ENCODE results near the gene CIDEA.

CIDEA gene

DNA sequence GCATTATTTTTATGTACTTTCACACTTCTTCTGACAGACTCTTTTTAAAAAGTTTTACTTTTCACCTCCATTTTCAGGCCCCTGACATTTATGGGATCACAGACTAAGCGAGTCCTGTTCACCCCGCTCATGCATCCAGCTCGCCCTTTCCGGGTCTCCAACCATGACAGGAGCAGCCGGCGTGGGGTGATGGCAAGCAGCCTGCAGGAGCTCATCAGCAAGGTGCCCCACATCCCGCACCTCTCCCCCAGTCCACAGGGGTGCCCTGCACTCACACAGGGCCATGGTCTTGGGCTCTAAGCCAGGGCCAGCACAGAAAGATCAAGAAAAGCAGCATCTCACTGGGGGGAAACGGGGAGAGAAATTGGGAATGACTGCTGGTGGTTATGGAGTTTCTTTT is 8.6 kb downstream of the CIDEA start:
- no peaks in the 10 kb centered on the region for H4K20me1 ChIP-seq (ENCODE audit: insufficient read depth, low read length)
- H3K27ac ChIP-seq (ENCODE audit: low read length), result no peak overlapping the region
- H2AFZ ChIP-seq (ENCODE audit: low read depth, low read length), result no peak overlapping the region
- no peak overlapping the region for H3K9ac ChIP-seq (ENCODE audit: low read length)
- H3K79me2 ChIP-seq (ENCODE audit: low read length), result no peaks in the 10 kb centered on the region
- H3K27me3 ChIP-seq (ENCODE audit: low read depth, low read length), result peaks cover 20% of the 10 kb centered on the region
- no peak overlapping the region for H3K4me2 ChIP-seq (ENCODE audit: low read length)
- H3K9me3 ChIP-seq (ENCODE audit: insufficient read depth, low read length), result no peaks in the 10 kb centered on the region
- H3K36me3 ChIP-seq (replicated peaks; ENCODE audit: low read depth, low read length), result no peaks in the 10 kb centered on the region
- no peaks in the 10 kb centered on the region for H3K4me1 ChIP-seq (ENCODE audit: low read length)
- H3K4me3 ChIP-seq (ENCODE audit: low read length), result no peak overlapping the region
- TF ChIP-seq, protein P1, sequence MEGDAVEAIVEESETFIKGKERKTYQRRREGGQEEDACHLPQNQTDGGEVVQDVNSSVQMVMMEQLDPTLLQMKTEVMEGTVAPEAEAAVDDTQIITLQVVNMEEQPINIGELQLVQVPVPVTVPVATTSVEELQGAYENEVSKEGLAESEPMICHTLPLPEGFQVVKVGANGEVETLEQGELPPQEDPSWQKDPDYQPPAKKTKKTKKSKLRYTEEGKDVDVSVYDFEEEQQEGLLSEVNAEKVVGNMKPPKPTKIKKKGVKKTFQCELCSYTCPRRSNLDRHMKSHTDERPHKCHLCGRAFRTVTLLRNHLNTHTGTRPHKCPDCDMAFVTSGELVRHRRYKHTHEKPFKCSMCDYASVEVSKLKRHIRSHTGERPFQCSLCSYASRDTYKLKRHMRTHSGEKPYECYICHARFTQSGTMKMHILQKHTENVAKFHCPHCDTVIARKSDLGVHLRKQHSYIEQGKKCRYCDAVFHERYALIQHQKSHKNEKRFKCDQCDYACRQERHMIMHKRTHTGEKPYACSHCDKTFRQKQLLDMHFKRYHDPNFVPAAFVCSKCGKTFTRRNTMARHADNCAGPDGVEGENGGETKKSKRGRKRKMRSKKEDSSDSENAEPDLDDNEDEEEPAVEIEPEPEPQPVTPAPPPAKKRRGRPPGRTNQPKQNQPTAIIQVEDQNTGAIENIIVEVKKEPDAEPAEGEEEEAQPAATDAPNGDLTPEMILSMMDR (IDR thresholded peaks at IDR 0.05; ENCODE audit: low read depth, low read length), result no peak

DNA sequence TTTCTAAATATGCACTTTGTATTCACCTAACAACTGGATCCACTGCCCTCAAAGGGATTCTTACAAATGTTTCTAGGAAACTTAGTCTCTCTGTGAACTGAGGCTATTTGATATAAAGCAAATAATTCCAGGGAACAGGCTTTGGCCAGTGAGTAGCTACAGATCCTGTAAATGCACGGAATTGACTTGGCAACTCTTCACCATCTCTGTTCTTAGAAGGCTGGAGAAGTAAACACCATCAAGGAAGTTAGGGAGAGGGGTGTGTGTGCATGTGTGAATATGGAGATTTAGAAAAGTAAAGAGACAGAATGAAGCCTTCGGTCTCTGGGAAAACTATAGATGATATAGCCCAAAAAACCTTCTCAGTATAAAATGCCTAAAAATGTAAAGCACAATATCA is 10.7 kb downstream of the CIDEA start:
- no peaks in the 10 kb centered on the region for H3K4me1 ChIP-seq (ENCODE audit: low read length)
- H3K79me2 ChIP-seq (ENCODE audit: low read length), result no peaks in the 10 kb centered on the region
- H3K36me3 ChIP-seq (replicated peaks; ENCODE audit: low read depth, low read length), result no peaks in the 10 kb centered on the region
- H2AFZ ChIP-seq (ENCODE audit: low read depth, low read length), result no peak overlapping the region
- no peak overlapping the region for H3K9ac ChIP-seq (ENCODE audit: low read length)
- H4K20me1 ChIP-seq (ENCODE audit: insufficient read depth, low read length), result no peaks in the 10 kb centered on the region
- H3K9me3 ChIP-seq (ENCODE audit: insufficient read depth, low read length), result no peaks in the 10 kb centered on the region
- no peak overlapping the region for H3K4me2 ChIP-seq (ENCODE audit: low read length)
- no peak overlapping the region for H3K27ac ChIP-seq (ENCODE audit: low read length)
- H3K4me3 ChIP-seq (ENCODE audit: low read length), result no peak overlapping the region
- peaks cover 20% of the 10 kb centered on the region for H3K27me3 ChIP-seq (ENCODE audit: low read depth, low read length)
- TF ChIP-seq EZH2phosphoT487 (IDR thresholded peaks at IDR 0.05; ENCODE audit: low read depth), result no peak
- TF ChIP-seq, protein P1 (IDR thresholded peaks at IDR 0.05; ENCODE audit: low read depth, low read length), result no peak

DNA sequence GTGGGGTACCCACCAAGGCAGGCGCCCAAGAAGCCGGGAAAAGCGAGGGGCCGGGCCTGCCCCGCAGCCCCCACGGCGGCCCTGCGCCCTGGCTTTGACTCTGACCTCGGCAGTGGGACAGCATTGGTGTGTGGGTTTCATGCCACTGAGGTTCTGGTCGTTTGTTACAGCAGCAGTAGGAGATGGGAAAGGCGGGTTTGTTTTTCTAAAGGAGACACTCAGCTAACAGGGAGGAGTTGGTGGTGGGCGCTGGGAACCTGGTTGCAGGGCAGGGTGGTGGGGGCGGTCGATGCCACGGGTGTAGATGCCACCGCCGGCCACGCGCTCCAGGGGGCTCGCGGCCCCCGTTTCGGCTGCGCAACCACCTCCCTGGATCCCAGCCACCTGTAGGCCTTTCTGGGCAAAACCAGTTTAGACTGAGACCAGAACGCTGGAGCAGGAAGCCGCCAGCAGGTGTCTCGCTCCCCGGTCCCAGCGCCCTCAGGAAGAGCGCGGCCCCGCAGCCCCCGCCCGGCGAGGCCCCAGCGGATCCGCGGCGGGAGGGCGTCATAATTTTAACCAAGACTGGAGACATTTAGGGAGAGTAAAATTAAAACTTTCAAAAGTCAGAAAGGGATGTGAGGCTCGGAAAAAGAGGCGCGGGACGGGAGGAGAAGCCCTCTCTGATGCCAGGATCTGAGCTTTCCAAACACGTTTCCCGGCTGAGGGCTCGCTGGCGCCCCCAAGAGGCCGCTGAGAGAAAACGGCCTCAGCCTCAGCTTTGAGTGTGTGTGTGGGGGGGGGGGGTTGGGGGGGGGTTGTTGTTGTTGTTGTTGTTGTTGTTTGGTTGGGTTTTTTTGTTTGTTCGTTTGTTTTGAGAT is 17.4 kb downstream of the CIDEA start:
- peak overlapping the region; percentile 64 for H3K9ac ChIP-seq (ENCODE audit: low read length)
- H3K4me3 ChIP-seq (ENCODE audit: low read length), result peak overlapping the region; percentile 76
- H3K27ac ChIP-seq (ENCODE audit: low read length), result no peak overlapping the region
- H2AFZ ChIP-seq (ENCODE audit: low read depth, low read length), result peak overlapping the region; percentile 98
- no peaks in the 10 kb centered on the region for H3K79me2 ChIP-seq (ENCODE audit: low read length)
- no peaks in the 10 kb centered on the region for H3K36me3 ChIP-seq (replicated peaks; ENCODE audit: low read depth, low read length)
- TF ChIP-seq, protein P1 (IDR thresholded peaks at IDR 0.05; ENCODE audit: low read depth, low read length), result peak; percentile 53
- TF ChIP-seq EZH2phosphoT487 (IDR thresholded peaks at IDR 0.05; ENCODE audit: low read depth), result no peak
- peak overlapping the region; percentile 85 for H3K4me2 ChIP-seq (ENCODE audit: low read length)
- H4K20me1 ChIP-seq (ENCODE audit: insufficient read depth, low read length), result no peaks in the 10 kb centered on the region
- peaks cover 4% of the 10 kb centered on the region; the same call in 1 of the 2 replicates for H3K27me3 ChIP-seq (ENCODE audit: low read depth, low read length)
- no peaks in the 10 kb centered on the region for H3K9me3 ChIP-seq (ENCODE audit: insufficient read depth, low read length)
- H3K4me1 ChIP-seq (ENCODE audit: low read length), result no peaks in the 10 kb centered on the region

DNA sequence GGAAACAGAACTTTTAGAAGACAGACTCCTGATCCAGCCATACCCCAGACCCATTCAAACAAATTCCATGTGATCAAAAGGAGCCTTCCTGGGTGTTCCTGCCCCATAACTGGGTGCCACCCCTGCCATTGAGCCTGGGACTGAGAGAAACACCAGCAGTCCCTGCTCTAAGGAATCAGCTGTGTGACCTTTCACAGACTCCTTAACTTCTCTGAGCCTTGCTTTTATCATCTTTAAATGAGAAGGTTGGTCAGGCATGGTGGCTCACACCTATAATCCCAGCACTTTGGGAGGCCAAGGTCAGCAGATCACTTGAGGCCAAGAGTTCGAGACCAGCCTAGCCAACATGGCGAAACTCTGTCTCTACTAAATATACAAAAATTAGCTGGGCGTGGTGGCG is 20.6 kb downstream of the CIDEA start:
- no peaks in the 10 kb centered on the region for H4K20me1 ChIP-seq (ENCODE audit: insufficient read depth, low read length)
- no peaks in the 10 kb centered on the region for H3K9me3 ChIP-seq (ENCODE audit: insufficient read depth, low read length)
- H3K4me3 ChIP-seq (ENCODE audit: low read length), result no peak overlapping the region
- no peak overlapping the region for H3K4me2 ChIP-seq (ENCODE audit: low read length)
- H3K9ac ChIP-seq (ENCODE audit: low read length), result no peak overlapping the region
- H3K27ac ChIP-seq (ENCODE audit: low read length), result no peak overlapping the region
- no peaks in the 10 kb centered on the region for H3K27me3 ChIP-seq (ENCODE audit: low read depth, low read length)
- H3K36me3 ChIP-seq (replicated peaks; ENCODE audit: low read depth, low read length), result no peaks in the 10 kb centered on the region
- H3K4me1 ChIP-seq (ENCODE audit: low read length), result no peaks in the 10 kb centered on the region
- no peaks in the 10 kb centered on the region for H3K79me2 ChIP-seq (ENCODE audit: low read length)
- no peak for TF ChIP-seq EZH2phosphoT487 (IDR thresholded peaks at IDR 0.05; ENCODE audit: low read depth)
- TF ChIP-seq, protein P1 (IDR thresholded peaks at IDR 0.05; ENCODE audit: low read depth, low read length), result no peak
- no peak overlapping the region for H2AFZ ChIP-seq (ENCODE audit: low read depth, low read length)

Measured in OCI-LY3 (cell line).